NCI-H2107 treated with DMSO at 0.1 percent for 48 hours (cell line): ENCODE results near the gene LYSMD2.
A peak's percentile ranks its signal among the peaks of the same experiment; 100 is the strongest.
"Not testable (repeated sequence)": the region's sequence is repeated elsewhere in the genome, so short reads cannot be mapped to it uniquely, and the experiment has no call there.

Experiments used
- DNase-seq: peaks from one replicate; lab custom pipeline; 2025; ENCODE audit not compliant: unreplicated experiment; lab: John Stamatoyannopoulos, UW

The LYSMD2 gene

GRCh38 chr15:51737522-51738305 is at the start of gene LYSMD2:
Gene LYSMD2 (minus strand): TSS chr15:51737655. CDS start chr15:51737622, 33 bp downstream.
- peak; percentile 16 for DNase-seq

- DNase-seq, result not testable (repeated sequence)
Measured at GRCh38 chr15:51787130-51787529, 49.7 kb upstream of the LYSMD2 start.

GRCh38 chr15:51783967-51784366 is 46.5 kb upstream of the LYSMD2 start:
- no peak for DNase-seq

- DNase-seq, result no peak
Measured at GRCh38 chr15:51782357-51782896, 45.0 kb upstream of the LYSMD2 start.

- no peak for DNase-seq
Measured at GRCh38 chr15:51781506-51781905, 44.1 kb upstream of the LYSMD2 start.

- DNase-seq, result no peak
Measured at GRCh38 chr15:51780636-51781035, 43.2 kb upstream of the LYSMD2 start.

- DNase-seq, result peak; percentile 50
Measured at GRCh38 chr15:51776952-51777569, 39.6 kb upstream of the LYSMD2 start.

- peak; percentile 39 for DNase-seq
Measured at GRCh38 chr15:51775967-51776816, 38.7 kb upstream of the LYSMD2 start.

GRCh38 chr15:51774916-51775315 is 37.5 kb upstream of the LYSMD2 start:
- DNase-seq, result no peak

GRCh38 chr15:51771773-51772172 is 34.3 kb upstream of the LYSMD2 start:
- DNase-seq, result no peak

GRCh38 chr15:51770902-51771301 is 33.4 kb upstream of the LYSMD2 start:
- no peak for DNase-seq

- no peak for DNase-seq
Measured at GRCh38 chr15:51768018-51768417, 30.6 kb upstream of the LYSMD2 start.

- DNase-seq, result no peak
Measured at GRCh38 chr15:51766341-51766740, 28.9 kb upstream of the LYSMD2 start.

- no peak for DNase-seq
Measured at GRCh38 chr15:51765751-51766150, 28.3 kb upstream of the LYSMD2 start.

- peak; percentile 1 for DNase-seq
Measured at GRCh38 chr15:51760805-51761204, 23.4 kb upstream of the LYSMD2 start.

- DNase-seq, result peak; percentile 52
Measured at GRCh38 chr15:51759557-51760070, 22.2 kb upstream of the LYSMD2 start.

GRCh38 chr15:51758645-51759044 is 21.2 kb upstream of the LYSMD2 start:
- DNase-seq, result no peak

GRCh38 chr15:51757450-51757849 is 20.0 kb upstream of the LYSMD2 start:
- no peak for DNase-seq

- no peak for DNase-seq
Measured at GRCh38 chr15:51756482-51756881, 19.0 kb upstream of the LYSMD2 start.

GRCh38 chr15:51755790-51756189 is 18.3 kb upstream of the LYSMD2 start:
- DNase-seq, result no peak

GRCh38 chr15:51754267-51754666 is 16.8 kb upstream of the LYSMD2 start:
- DNase-seq, result no peak
